ENCODE data around the gene UNC13C. TPM values are rescaled to one million over a fixed set of nuclear protein-coding genes. Genes with fewer than 3 reads are reported as not detected.
"Not testable (repeated sequence)": the region's sequence is repeated elsewhere in the genome, so short reads cannot be mapped to it uniquely, and the experiment has no call there.

UNC13C gene
- polyA plus RNA-seq (ENCODE audit: low read depth in 6 of 6) = not detected

DNA sequence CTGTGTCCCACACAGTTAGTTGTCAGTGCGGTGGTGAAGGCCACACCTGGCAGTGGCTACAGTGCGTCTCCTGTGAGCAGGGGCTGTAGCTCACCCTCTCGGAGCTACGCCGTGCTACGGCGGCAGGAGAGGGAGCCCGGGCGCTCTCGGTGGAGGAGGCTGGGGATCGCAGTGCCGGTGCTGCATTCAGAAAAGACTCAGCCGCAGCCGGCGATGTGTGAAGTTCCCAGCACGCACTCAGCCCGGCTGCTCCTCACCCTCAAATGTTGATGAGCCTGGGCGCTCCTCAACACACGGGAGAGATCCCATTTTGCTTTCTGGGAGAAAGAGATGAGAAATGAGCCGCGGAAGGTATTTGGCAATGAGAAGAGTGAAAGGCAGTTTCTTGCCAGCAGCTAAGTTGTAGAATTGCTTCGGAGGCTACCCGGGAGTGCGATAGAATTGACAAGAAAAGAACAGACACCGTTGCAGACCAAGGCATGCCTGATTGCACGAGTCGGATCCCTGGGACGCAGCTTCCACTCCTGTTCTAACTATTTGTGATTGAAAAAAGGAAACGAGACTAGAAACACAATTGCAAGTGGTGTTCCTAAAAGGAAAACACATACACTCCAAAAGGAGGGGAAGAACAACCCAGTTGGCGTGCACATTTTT is at the start of gene UNC13C:
Gene UNC13C, plus strand, starts transcription at position 189 of the 654 bp plus-strand sequence. CDS start 34,463 bp downstream, outside the sequence.
- DNase-seq (no peak), ATAC-seq (ENCODE audit: low read depth in 2 of 2) (no peak)
- Mint-ChIP-seq H3K27ac (no peak within 1 kb of the TSS), H3K4me3 (no peak within 1 kb of the TSS), H3K27me3 (peaks cover 21 to 34% (median 29%) of the 10 kb centered on the region in 3 donors), H3K9me3 (peaks cover 0 to 7% (median 0%) of the 10 kb centered on the region in 7 donors), H3K4me1 (no peaks in the 10 kb centered on the region), H3K36me3 (no peaks in the 10 kb centered on the region)

DNA sequence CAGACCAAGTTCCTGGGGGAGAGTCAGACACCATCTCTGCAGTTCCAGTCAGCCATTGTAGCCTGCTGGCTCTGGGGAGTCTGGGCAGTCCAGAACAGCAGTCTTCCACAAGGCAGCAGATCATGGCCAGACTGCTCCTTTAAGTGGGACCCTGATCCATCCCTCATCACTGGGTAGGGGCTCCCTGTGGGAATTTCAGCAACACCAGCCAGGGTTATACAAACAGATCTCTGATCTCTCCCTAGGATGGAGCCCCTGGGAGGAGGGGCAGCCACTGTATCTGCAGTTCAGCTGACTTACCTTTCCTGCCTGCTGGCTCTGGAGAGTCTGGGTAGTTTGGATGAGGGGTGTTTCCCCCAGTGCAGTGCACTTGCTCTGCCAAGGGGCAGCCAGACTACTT is 42.1 kb upstream of the UNC13C start:
- no peak for ATAC-seq (ENCODE audit: low read depth in 2 of 2)
- Mint-ChIP-seq H3K27me3 (peaks cover 0 to 4% (median 0%) of the 10 kb centered on the region in 3 donors), H3K4me1 (no peaks in the 10 kb centered on the region), H3K27ac (no peak overlapping the region), H3K9me3 (peaks cover 20 to 47% (median 30%) of the 10 kb centered on the region in 7 donors), H3K4me3 (no peak overlapping the region), H3K36me3 (peaks cover 0 to 23% of the 10 kb centered on the region in 2 donors)
- DNase-seq = no peak

- Mint-ChIP-seq H3K36me3 (peaks cover 0 to 23% of the 10 kb centered on the region in 2 donors), H3K9me3 (peaks cover 20 to 47% (median 29%) of the 10 kb centered on the region in 7 donors), H3K27ac (peak overlapping the region in 2 of 6 donors; percentile 46 to 86)
- ATAC-seq (ENCODE audit: low read depth in 2 of 2); DNase-seq; H3K27me3 Mint-ChIP-seq; H3K4me3 Mint-ChIP-seq; H3K4me1 Mint-ChIP-seq: not testable (repeated sequence)
These were observed 40.6 kb upstream of the UNC13C start for GRCh38 chr15:53937632-53938031.

DNA sequence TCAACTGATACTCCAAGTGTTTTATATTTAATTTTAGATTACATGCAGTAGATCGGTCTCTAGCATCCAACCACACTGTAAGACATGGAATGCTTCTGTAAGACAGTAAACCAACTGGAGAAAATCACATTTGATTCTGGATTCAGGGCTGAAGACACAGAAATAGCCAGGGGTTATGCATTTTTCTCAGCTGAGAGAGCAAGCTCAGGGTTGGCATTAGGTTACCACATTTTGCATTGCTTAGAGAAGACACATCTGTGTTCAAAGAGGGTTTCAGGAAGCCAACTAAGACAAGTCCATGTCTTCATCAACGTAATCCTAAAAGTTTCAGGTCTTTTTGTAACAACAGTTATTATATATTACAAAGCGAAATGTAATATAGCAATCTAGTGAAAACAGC is 27.7 kb upstream of the UNC13C start:
- Mint-ChIP-seq H3K4me3 (no peak overlapping the region), H3K36me3 (no peaks in the 10 kb centered on the region), H3K27me3 (no peaks in the 10 kb centered on the region), H3K9me3 (peaks cover 0 to 16% (median 7%) of the 10 kb centered on the region in 7 donors), H3K27ac (no peak overlapping the region), H3K4me1 (no peaks in the 10 kb centered on the region)
- ATAC-seq (ENCODE audit: low read depth in 2 of 2) (no peak), DNase-seq (no peak)

DNA sequence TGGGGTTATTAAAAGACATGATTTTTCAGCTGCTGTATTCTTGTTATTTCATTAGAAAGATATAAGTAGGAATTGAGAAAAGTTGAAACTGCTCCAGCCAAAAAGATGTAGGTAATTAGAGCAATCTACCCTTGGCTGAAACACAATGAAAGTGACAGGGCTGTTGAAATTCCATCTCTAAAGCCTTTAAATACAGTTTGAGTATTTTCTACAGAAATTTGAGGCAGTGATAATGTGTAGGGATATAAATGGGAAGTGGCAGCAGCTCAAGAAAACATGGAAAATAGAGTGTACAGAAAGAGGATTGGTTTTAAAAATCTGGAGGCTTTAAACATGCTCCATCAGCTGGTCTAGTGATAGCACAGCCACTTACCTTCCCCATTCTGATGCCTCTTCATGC is 22.8 kb upstream of the UNC13C start:
- no peaks in the 10 kb centered on the region for H3K4me1 Mint-ChIP-seq
- DNase-seq (no peak), ATAC-seq (ENCODE audit: low read depth in 2 of 2) (no peak)
- peaks cover 0 to 4% (median 0%) of the 10 kb centered on the region in 3 donors for H3K27me3 Mint-ChIP-seq
- H3K27ac Mint-ChIP-seq = no peak overlapping the region
- no peaks in the 10 kb centered on the region for H3K36me3 Mint-ChIP-seq
- no peak overlapping the region for H3K4me3 Mint-ChIP-seq
- H3K9me3 Mint-ChIP-seq = no peaks in the 10 kb centered on the region

- ATAC-seq (ENCODE audit: low read depth in 2 of 2) (no peak), DNase-seq (no peak)
- H3K4me3 Mint-ChIP-seq = no peak overlapping the region
- no peaks in the 10 kb centered on the region for H3K36me3 Mint-ChIP-seq
- H3K27ac Mint-ChIP-seq = no peak overlapping the region
- H3K4me1 Mint-ChIP-seq = no peaks in the 10 kb centered on the region
- H3K27me3 Mint-ChIP-seq = peaks cover 0 to 9% (median 4%) of the 10 kb centered on the region in 3 donors
- peaks cover 0 to 2% (median 0%) of the 10 kb centered on the region in 7 donors for H3K9me3 Mint-ChIP-seq
These were observed 15.3 kb upstream of the UNC13C start for GRCh38 chr15:53962646-53963561.

- no peak overlapping the region for H3K4me3 Mint-ChIP-seq
- H3K36me3 Mint-ChIP-seq = no peaks in the 10 kb centered on the region
- no peak for DNase-seq
- no peak for ATAC-seq (ENCODE audit: low read depth in 2 of 2)
- no peak overlapping the region for H3K27ac Mint-ChIP-seq
- H3K9me3 Mint-ChIP-seq = peaks cover 0 to 2% (median 0%) of the 10 kb centered on the region in 7 donors
- H3K27me3 Mint-ChIP-seq = peaks cover 0 to 9% (median 8%) of the 10 kb centered on the region in 3 donors
- no peaks in the 10 kb centered on the region for H3K4me1 Mint-ChIP-seq
These were observed 14.4 kb upstream of the UNC13C start for GRCh38 chr15:53963801-53964200.

GRCh38 chr15:53974121-53974520 is 4.1 kb upstream of the UNC13C start:
- no peak for DNase-seq
- ATAC-seq (ENCODE audit: low read depth in 2 of 2) = no peak
- H3K36me3 Mint-ChIP-seq = no peaks in the 10 kb centered on the region
- no peaks in the 10 kb centered on the region for H3K4me1 Mint-ChIP-seq
- H3K27ac Mint-ChIP-seq = no peak overlapping the region
- no peak overlapping the region for H3K4me3 Mint-ChIP-seq
- H3K9me3 Mint-ChIP-seq = peaks cover 0 to 7% (median 0%) of the 10 kb centered on the region in 7 donors
- peaks cover 18 to 25% (median 20%) of the 10 kb centered on the region in 3 donors for H3K27me3 Mint-ChIP-seq

GRCh38 chr15:53974813-53975212 is 3.4 kb upstream of the UNC13C start:
- DNase-seq (no peak), ATAC-seq (ENCODE audit: low read depth in 2 of 2) (no peak)
- Mint-ChIP-seq H3K27me3 (peaks cover 21 to 29% (median 22%) of the 10 kb centered on the region in 3 donors), H3K9me3 (peaks cover 0 to 7% (median 0%) of the 10 kb centered on the region in 7 donors), H3K27ac (no peak overlapping the region), H3K36me3 (no peaks in the 10 kb centered on the region), H3K4me3 (no peak overlapping the region), H3K4me1 (no peaks in the 10 kb centered on the region)

GRCh38 chr15:53976844-53977392 is 1.3 kb upstream of the UNC13C start:
- DNase-seq = no peak
- Mint-ChIP-seq H3K36me3 (no peaks in the 10 kb centered on the region), H3K4me3 (no peak overlapping the region), H3K4me1 (no peaks in the 10 kb centered on the region), H3K9me3 (peaks cover 0 to 7% (median 0%) of the 10 kb centered on the region in 7 donors), H3K27me3 (peaks cover 21 to 29% (median 28%) of the 10 kb centered on the region in 3 donors), H3K27ac (peak overlapping the region in 1 of 6 donors; percentile 42)
- ATAC-seq (ENCODE audit: low read depth in 2 of 2) = no peak

- no peak overlapping the region for H3K27ac Mint-ChIP-seq
- no peak overlapping the region for H3K4me3 Mint-ChIP-seq
- H3K36me3 Mint-ChIP-seq = no peaks in the 10 kb centered on the region
- peaks cover 21 to 35% (median 34%) of the 10 kb centered on the region in 3 donors for H3K27me3 Mint-ChIP-seq
- H3K4me1 Mint-ChIP-seq = no peaks in the 10 kb centered on the region
- no peak for DNase-seq
- ATAC-seq (ENCODE audit: low read depth in 2 of 2) = no peak
- H3K9me3 Mint-ChIP-seq = peaks cover 0 to 7% (median 0%) of the 10 kb centered on the region in 7 donors
These were observed 979 bp downstream of the UNC13C start for GRCh38 chr15:53979051-53979788.

DNA sequence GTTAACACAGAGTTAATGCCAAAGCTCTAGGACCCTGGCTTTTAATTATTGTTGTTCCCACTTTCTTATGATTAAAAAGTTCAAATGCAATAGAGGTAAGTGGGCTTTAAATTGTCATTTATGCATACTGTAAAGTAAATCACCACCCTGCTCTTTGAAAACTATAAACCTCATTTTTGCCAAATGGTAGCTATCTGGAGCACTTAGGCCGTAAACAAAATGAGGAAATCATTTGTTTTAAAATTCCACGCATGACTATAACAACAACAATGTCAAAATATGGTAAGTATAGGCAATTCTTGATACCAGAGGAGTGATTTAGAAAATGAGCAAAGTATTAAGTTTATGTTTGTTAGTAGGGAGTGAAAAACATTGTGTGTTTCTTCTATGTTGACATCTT is 1.8 kb downstream of the UNC13C start:
- no peak for ATAC-seq (ENCODE audit: low read depth in 2 of 2)
- Mint-ChIP-seq H3K4me1 (no peaks in the 10 kb centered on the region), H3K27me3 (peaks cover 21 to 35% (median 34%) of the 10 kb centered on the region in 3 donors), H3K36me3 (no peaks in the 10 kb centered on the region), H3K9me3 (peaks cover 0 to 7% (median 0%) of the 10 kb centered on the region in 7 donors), H3K4me3 (no peak overlapping the region), H3K27ac (no peak overlapping the region)
- no peak for DNase-seq
